Stimulated activated CD8-positive, alpha-beta memory T cell treated with anti-CD3 and anti-CD28 coated beads, Interleukin-15, amount 100 ng/mL, for 4 hours (primary cell): Measurements from ENCODE around the gene PLSCR5.

Experiments used
- DNase-seq, 2 donors: peaks; one replicate each; pipeline ENCODE4 v3.0.0-alpha.2; 2020; ENCODE audit warnings: low read depth in 2 of 2

Gene PLSCR5, protein sequence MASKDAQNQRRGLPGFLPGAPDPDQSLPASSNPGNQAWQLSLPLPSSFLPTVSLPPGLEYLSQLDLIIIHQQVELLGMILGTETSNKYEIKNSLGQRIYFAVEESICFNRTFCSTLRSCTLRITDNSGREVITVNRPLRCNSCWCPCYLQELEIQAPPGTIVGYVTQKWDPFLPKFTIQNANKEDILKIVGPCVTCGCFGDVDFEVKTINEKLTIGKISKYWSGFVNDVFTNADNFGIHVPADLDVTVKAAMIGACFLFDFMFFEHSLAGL

GRCh38 chr3:146605106-146605505, at the start of gene PLSCR5:
Gene PLSCR5, minus strand, starts transcription at chr3:146605346. Its CDS starts 134 bp downstream, at chr3:146605212.
- no peak for DNase-seq

DNA sequence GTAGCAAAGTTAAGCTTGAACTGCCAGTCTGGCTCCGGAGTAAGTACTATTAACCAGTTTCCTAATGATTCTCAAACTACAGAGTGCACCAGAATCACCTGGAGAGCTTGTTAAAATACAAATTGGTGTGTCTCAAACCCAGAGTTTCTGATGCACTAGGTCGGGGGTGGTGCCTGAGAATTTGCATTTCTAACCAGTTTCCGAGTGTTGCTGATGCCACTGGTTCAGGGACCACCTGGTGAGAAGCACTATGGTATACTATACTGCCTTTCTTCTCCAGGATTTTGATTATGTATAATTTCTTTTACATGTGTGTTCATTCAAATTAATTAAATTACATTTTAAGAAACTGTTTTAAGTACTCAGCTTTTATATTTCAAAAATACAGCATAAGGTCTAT, 48.8 kb upstream of the PLSCR5 start:
- no peak for DNase-seq

- no peak for DNase-seq
Observed at GRCh38 chr3:146650691-146651442, 45.7 kb upstream of the PLSCR5 start.

GRCh38 chr3:146646261-146646660, 41.1 kb upstream of the PLSCR5 start:
- no peak for DNase-seq

DNA sequence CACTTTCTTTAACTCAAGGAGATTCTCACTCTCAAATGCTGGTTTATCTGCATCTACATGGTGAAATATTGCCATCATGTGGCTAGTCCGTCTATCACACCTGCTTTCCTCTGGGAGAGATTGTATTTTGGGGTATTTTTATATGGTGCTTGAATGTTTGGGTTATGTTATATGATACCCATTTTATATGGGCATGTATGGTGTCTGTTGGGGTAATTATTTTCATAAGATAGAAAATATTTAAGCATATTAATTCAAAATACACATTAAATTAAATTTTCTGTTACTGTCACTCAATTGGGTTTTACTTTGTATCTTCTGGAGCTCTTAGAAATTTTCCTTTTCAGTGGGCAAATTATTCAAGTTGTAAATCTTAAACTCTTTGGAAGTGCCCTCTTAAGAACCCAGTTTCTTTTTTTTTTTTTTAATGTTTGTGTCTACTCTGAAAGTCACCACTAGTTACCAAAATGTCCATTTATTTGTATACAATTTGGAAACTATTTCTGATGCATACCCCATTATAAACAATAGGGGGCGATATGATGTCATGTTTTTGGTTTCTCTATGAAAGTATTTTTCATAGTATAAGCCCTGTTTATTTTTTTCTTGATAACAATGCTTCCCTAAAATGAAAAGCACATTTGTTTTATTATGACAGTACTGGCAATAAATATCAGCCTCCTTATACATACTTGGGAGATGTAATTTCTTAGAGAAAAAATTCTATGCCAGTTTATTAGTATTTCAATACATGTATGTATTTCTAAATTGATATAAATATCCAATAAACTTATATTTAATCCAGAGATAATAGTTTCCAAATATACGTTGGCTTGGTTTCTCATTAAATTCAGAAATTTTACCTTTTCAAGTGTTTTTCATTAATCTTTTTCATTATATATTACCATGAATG, 36.1 kb upstream of the PLSCR5 start:
- DNase-seq = no peak

DNA sequence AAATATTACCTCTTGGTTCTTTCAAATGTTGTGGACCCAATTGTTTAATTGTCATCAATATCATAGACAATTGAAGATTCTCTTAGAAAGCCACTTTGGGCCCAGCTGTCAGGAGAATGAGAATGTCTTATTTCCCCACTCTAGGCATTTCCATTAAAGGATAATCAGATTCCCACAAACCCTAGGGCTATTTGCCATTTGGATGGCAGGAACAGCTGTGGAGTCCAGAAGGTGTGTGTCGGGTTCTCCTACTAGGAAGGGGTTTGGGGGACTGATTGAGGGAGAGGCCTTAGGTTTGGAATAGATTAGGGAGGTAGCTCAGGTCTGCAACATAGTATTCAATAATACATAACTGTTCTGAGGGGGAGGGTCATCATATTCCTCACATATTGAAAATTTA, 35.2 kb upstream of the PLSCR5 start:
- DNase-seq = no peak

DNA sequence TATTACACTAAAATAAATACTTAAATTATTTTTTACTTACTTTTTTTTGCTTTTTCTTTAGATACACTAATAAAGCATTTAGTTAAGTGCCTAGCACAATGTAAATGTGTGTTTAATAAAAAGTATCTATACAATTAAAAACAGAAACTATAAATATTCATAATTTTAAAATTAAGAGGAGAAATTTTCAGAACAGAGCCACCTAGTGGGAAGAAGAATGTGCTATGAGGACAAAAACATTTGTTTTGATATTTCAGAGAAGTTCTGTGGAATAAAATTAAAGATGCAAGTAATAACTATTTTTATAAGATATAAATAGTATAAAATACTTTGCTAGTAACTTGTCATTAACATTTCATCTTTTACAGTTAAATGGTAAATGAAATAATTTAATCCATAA, 33.6 kb upstream of the PLSCR5 start:
- DNase-seq = no peak

DNA sequence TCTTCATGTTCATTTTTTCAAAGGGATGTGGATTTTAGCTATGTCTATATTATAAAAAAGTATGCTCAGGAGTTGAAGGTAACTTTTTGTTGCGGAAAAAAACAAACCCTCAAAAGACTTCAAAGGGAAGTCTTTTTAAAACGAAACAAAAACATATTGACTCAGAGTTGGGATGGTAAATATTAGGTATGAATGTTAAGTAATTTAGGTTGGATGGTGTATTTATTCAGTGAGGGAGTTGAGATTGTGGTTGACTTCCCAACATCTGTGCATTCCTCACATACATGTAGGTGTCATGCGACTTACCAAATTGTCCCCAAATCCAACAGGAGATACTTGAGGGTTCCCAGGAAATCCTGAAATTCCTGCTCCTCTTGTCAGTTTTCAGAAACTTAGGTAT, 32.7 kb upstream of the PLSCR5 start:
- DNase-seq = no peak

DNA sequence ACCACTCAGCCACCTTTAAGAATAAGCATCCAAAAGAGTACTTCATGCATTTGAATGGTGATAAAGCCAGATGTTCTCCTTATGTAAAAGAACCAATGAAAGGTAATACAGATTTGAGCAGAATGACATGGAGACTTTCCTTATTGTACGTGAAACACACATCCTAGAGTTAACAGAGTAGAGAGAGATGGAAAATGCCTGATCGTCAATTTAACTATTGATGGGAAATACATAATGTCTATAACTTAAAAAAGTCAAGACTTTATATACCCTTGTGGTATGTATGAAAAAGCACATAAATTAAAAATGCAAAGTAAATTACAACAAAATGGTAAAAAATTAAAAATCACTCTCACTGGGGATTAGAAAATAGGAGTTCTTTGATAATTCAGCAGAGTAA, 31.7 kb upstream of the PLSCR5 start:
- no peak for DNase-seq

DNA sequence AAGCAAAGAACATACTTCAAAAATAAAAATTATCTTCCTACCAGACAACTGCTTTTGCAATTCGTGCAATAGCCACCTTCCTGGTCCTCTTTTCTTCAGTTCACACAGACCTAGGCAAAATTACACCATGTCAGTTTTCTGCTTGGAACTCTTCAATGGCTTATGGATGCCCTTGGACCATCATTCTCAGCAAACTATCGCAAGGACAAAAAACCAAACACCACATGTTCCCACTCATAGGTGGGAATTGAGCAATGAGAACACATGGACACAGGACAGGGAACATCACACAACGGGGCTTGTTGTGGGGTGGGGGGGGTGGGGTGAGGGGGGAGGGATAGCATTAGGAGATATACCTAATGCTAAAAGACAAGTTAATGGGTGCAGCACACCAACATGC, 29.2 kb upstream of the PLSCR5 start:
- no peak for DNase-seq

- DNase-seq = no peak
Observed at GRCh38 chr3:146628671-146629070, 23.5 kb upstream of the PLSCR5 start.

DNA sequence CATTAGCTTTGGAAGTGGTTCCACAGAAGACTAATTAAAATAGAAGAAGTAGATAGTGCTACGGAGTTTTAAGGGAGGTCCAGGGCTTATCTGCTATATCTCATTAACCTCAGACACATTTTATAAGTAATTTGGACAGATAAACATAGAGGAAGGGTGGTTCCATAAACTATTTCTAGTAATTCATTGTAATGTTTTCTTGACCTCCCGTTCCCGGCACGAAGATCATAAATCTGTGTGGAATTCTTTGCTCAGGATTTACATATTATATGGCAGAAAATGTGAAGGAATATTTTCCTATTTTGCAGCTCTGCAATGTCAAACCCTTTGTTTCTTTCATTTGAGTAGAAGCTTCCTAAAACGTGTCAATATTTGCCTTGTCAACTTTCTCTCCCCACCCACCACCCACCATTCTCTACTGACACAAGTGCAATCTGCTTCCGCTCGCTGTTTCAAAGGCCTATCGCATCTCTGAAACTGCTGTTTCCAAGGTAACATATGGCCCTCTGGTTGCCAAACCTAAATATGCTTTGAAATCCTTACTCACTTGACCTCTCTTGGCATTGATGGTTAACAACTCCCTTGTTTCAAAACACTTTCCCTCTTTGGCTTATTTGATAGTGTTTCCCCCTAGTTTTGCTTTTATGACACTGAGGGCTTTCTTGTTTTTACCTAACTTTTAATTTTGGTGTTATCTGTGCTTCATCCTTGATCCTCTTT, 21.4 kb upstream of the PLSCR5 start:
- no peak for DNase-seq

GRCh38 chr3:146625186-146625775, 20.1 kb upstream of the PLSCR5 start:
- DNase-seq = no peak

GRCh38 chr3:146621723-146622122, 16.6 kb upstream of the PLSCR5 start:
- no peak for DNase-seq

DNA sequence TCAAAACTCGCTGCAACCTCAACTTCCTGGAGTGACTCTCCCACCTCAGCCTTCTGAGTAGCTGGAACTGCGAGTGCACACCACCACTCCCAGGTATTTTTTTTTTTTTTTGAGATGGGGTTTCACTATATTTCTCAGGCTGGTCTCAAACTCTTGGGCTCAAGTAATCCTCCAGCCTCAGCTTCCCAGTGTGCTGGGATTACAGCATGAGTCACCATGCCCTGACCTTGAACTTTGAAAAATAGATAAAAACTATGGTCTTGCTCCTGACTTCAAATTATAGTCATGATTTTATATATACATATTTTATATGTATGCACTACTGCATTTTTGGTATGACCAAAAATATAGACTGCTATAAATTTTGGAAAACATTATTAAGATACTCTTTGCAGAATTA, 6.9 kb upstream of the PLSCR5 start:
- DNase-seq = no peak

- DNase-seq = no peak
Observed at GRCh38 chr3:146611096-146611495, 6.0 kb upstream of the PLSCR5 start.

DNA sequence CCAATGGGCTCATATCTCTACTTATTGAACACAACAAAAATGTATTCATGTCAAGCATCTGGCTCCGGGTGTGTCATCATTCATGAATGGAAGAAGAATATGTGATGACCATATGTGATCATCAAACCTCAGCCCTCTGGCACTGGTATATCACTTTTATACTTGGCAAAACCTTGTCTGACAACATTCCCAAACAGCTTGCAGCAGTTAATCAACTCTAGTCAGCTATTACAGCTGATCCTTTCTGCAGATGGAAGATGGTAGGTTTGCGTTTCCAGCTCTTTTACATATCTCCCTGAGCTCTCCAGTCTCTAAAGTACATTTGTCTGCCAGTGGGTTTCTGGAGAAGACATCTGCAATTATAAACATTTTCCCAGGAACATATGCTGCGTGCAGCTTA, 6.6 kb downstream of the PLSCR5 start:
- DNase-seq = no peak

DNA sequence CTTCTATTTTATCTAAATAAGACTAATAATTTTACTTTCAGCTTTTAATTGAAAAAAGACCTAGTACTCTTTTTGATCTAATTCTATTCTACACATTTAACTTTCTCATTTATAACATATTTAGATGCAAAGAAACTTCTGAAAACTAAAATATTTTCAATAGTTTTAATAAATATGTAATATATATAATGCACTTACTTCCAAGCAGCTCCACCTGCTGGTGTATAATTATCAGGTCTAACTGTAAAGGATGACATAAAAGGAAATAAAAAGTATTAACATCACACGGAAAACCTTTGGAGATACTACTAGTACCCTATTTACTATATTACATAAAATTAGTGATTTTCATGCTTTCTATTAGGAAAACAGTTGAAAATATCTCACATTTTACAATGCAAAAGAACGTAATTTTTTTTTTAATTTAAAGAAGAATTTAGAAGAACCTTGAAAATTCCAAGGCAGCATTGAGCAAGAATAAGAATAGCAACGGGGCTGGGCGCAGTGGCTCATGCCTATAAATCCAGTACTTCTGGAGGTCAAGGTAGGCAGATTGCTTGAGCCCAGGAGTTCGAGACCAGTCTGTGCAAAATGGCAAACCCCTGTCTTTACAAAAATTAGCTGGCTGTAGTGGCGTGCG, 10.2 kb downstream of the PLSCR5 start:
- DNase-seq = no peak

DNA sequence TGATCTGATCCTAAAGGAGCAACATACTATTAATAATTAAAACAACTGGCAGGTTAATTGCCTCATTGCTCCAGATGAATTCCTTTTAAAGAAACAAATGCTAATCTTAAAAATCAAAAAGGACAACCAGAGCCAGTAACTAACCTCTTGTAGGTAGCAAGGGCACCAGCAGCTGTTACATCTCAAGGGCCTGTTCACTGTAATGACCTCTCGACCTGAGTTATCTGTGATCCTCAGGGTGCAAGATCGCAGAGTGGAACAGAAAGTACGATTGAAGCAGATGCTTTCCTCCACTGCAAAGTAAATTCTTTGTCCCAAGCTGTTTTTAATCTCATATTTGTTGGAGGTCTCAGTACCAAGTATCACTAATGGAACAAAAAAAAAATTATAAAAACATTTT, 11.4 kb downstream of the PLSCR5 start:
- DNase-seq = no peak

GRCh38 chr3:146590521-146590920, 14.6 kb downstream of the PLSCR5 start:
- DNase-seq = no peak
